ENCODE results near the gene COIL. TPM values are rescaled to one million over a fixed set of nuclear protein-coding genes. Genes with fewer than 3 reads are reported as not detected.

COIL gene
- total RNA-seq, 2 experiments from 2014 or later, result 19.4 to 20.3 TPM

DNA sequence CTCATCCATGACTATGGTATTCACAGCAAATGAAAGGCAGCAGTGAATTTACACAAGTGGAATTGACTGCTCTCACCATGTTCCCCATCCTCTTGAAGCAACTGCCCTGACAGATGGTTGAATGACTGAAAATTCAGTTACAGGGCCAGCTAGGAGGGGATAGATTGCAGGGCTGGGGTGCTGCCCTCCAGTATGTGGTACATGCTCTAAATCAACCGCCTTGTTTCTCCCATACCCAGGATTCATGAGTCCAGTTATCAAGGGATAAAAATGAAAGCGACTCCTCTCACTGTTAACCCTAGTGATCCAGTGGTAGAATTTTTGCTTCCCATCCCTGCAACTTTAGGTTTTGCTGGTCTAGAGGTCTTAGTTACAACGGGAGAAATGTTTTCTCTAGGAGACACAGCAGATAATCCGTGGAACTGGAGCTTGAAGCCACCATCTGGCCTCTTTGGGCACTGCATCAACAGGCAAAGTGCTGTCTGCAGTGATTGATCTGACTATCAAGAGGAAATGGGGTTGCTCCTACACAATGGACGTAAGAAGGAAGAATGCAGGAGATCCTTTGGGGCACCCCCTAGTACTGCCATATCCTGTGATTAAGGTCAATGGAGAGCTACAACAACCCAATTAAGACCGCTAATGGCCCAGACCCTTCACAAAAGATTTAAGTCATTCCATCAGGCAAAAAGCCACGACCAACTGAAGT lies 49.0 kb upstream of the COIL start:
- H3K36me3 ChIP-seq (ENCODE audit: insufficient read depth, low read length), result no peaks in the 10 kb centered on the region
- Mint-ChIP-seq H3K4me1 (ENCODE audit: low read depth) (peaks cover 5% of the 10 kb centered on the region), H3K9me3 (no peaks in the 10 kb centered on the region), H3K27ac (no peak overlapping the region), H3K4me3 (peak overlapping the region; percentile 1), H3K27me3 (no peaks in the 10 kb centered on the region), H3K36me3 (ENCODE audit: low read depth) (no peaks in the 10 kb centered on the region)
- TF ChIP-seq, protein P1, sequence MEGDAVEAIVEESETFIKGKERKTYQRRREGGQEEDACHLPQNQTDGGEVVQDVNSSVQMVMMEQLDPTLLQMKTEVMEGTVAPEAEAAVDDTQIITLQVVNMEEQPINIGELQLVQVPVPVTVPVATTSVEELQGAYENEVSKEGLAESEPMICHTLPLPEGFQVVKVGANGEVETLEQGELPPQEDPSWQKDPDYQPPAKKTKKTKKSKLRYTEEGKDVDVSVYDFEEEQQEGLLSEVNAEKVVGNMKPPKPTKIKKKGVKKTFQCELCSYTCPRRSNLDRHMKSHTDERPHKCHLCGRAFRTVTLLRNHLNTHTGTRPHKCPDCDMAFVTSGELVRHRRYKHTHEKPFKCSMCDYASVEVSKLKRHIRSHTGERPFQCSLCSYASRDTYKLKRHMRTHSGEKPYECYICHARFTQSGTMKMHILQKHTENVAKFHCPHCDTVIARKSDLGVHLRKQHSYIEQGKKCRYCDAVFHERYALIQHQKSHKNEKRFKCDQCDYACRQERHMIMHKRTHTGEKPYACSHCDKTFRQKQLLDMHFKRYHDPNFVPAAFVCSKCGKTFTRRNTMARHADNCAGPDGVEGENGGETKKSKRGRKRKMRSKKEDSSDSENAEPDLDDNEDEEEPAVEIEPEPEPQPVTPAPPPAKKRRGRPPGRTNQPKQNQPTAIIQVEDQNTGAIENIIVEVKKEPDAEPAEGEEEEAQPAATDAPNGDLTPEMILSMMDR (IDR thresholded peaks at IDR 0.05), result peak; percentile 75
- no peak overlapping the region for H3K27ac ChIP-seq (ENCODE audit: low read depth in 1 of 2, low read length in 2 of 2)
- H3K4me1 ChIP-seq (ENCODE audit: insufficient read depth, low read length), result peaks cover 7% of the 10 kb centered on the region
- no peak overlapping the region for H3K4me3 ChIP-seq (ENCODE audit: low read length)
- DNase-seq (peak; percentile 12 to 71 (median 37)), ATAC-seq (ENCODE audit: poor library complexity) (peak; percentile 98)
- ChIA-PET POLR2A (interaction anchor here (0.6 to 0.7 kb wide), 2 partner anchors 40 to 176 kb away, joined by 3 read pairs; partner anchors contain the start of genes C17orf67 and DGKE), CTCF (interaction anchor here (0.6 to 2.8 kb wide), 5 partner anchors 9 to 47 kb away, joined by 3 to 10 read pairs (median 4); no protein-coding TSS in a partner anchor)
- H3K27me3 ChIP-seq (ENCODE audit: control insufficient read depth in 1 of 2, insufficient read depth in 2 of 2, low read length in 2 of 2), result no peaks in the 10 kb centered on the region
- H3K9me3 ChIP-seq (ENCODE audit: control insufficient read depth in 1 of 2, insufficient read depth in 1 of 2, low read length in 2 of 2), result no peaks in the 10 kb centered on the region
- intact Hi-C loops (cut with DNase I, micrococcal nuclease), result loop anchor here in 1 of 2 experiments (5.0 kb wide), 1 partner anchor 102 kb away; no protein-coding TSS in a partner anchor

DNA sequence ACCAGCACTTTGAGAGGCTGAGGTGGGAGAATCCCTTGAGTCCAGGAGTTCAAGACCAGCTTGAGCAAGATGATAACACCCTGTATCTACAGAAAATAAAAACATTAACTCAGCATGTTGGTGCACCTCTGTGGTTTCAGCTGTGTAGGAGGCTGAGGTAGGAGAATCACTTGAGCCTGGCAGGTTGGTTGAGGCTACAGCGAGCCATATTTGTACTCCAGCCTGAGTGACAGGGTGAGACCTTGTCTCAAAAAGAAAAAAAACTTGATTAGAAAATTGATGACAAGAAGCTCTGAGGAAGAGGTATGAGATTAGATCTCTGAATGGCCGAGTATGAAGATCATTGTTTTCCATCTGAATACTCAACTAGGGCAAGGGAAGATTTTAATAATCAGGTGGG lies 48.1 kb upstream of the COIL start:
- H3K27me3 Mint-ChIP-seq, result no peaks in the 10 kb centered on the region
- Histone ChIP-seq H3K27ac (ENCODE audit: low read depth in 1 of 2, low read length in 2 of 2) (no peak overlapping the region), H3K4me3 (ENCODE audit: low read length) (no peak overlapping the region), H3K27me3 (ENCODE audit: control insufficient read depth in 1 of 2, insufficient read depth in 2 of 2, low read length in 2 of 2) (no peaks in the 10 kb centered on the region), H3K4me1 (ENCODE audit: insufficient read depth, low read length) (peaks cover 7% of the 10 kb centered on the region), H3K9me3 (ENCODE audit: control insufficient read depth in 1 of 2, insufficient read depth in 1 of 2, low read length in 2 of 2) (no peaks in the 10 kb centered on the region), H3K36me3 (ENCODE audit: insufficient read depth, low read length) (no peaks in the 10 kb centered on the region)
- no peak overlapping the region for H3K27ac Mint-ChIP-seq
- ATAC-seq (ENCODE audit: poor library complexity) (no peak), DNase-seq (no peak)
- H3K9me3 Mint-ChIP-seq, result no peaks in the 10 kb centered on the region
- ChIA-PET CTCF (no interaction called here), POLR2A (no interaction called here)
- H3K36me3 Mint-ChIP-seq (ENCODE audit: low read depth), result no peaks in the 10 kb centered on the region
- TF ChIP-seq, protein P1 (IDR thresholded peaks at IDR 0.05), result no peak
- H3K4me1 Mint-ChIP-seq (ENCODE audit: low read depth), result peaks cover 5% of the 10 kb centered on the region
- H3K4me3 Mint-ChIP-seq, result no peak overlapping the region
- intact Hi-C loops (cut with DNase I, micrococcal nuclease), result no loop called here

DNA sequence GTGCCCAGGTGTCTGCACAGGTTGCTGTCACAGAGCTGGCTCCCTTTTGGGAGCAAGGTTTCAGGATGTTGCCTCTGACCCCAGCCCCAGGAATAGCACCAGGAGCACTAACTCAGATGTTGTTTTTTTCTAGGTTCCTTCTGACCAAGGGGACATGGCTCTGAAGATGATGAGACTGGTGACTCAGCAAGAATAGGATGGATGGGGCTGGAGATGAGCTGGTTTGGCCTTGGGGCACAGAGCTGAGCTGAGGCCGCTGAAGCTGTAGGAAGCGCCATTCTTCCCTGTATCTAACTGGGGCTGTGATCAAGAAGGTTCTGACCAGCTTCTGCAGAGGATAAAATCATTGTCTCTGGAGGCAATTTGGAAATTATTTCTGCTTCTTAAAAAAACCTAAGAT lies 45.2 kb upstream of the COIL start:
- Histone ChIP-seq H3K9me3 (ENCODE audit: control insufficient read depth in 1 of 2, insufficient read depth in 1 of 2, low read length in 2 of 2) (no peaks in the 10 kb centered on the region), H3K4me1 (ENCODE audit: insufficient read depth, low read length) (peaks cover 7% of the 10 kb centered on the region), H3K4me3 (ENCODE audit: low read length) (no peak overlapping the region), H3K36me3 (ENCODE audit: insufficient read depth, low read length) (no peaks in the 10 kb centered on the region), H3K27me3 (ENCODE audit: control insufficient read depth in 1 of 2, insufficient read depth in 2 of 2, low read length in 2 of 2) (no peaks in the 10 kb centered on the region), H3K27ac (ENCODE audit: low read depth in 1 of 2, low read length in 2 of 2) (no peak overlapping the region)
- peaks cover 5% of the 10 kb centered on the region for H3K4me1 Mint-ChIP-seq (ENCODE audit: low read depth)
- POLR2A ChIA-PET, result no interaction called here
- H3K27ac Mint-ChIP-seq, result no peak overlapping the region
- H3K36me3 Mint-ChIP-seq (ENCODE audit: low read depth), result peaks cover 15% of the 10 kb centered on the region
- no peak overlapping the region for H3K4me3 Mint-ChIP-seq
- H3K9me3 Mint-ChIP-seq, result no peaks in the 10 kb centered on the region
- TF ChIP-seq, protein P1 (IDR thresholded peaks at IDR 0.05), result no peak
- ATAC-seq (ENCODE audit: poor library complexity), result no peak
- no peaks in the 10 kb centered on the region for H3K27me3 Mint-ChIP-seq
- intact Hi-C loops (cut with DNase I, micrococcal nuclease), result no loop called here
- no peak for DNase-seq
- CTCF ChIA-PET, result interaction anchor here (0.6 kb wide), 1 partner anchor 58 kb away, joined by 3 read pairs; no protein-coding TSS in a partner anchor

Data from CD4-positive, alpha-beta T cell (primary cell).